ENCODE measurements around the gene HOXA13. TPM values are rescaled to one million over a fixed set of nuclear protein-coding genes. Genes with fewer than 3 reads are reported as not detected.

The HOXA13 gene
- total RNA-seq, 4 donors from 2014 or later, result not detected

DNA sequence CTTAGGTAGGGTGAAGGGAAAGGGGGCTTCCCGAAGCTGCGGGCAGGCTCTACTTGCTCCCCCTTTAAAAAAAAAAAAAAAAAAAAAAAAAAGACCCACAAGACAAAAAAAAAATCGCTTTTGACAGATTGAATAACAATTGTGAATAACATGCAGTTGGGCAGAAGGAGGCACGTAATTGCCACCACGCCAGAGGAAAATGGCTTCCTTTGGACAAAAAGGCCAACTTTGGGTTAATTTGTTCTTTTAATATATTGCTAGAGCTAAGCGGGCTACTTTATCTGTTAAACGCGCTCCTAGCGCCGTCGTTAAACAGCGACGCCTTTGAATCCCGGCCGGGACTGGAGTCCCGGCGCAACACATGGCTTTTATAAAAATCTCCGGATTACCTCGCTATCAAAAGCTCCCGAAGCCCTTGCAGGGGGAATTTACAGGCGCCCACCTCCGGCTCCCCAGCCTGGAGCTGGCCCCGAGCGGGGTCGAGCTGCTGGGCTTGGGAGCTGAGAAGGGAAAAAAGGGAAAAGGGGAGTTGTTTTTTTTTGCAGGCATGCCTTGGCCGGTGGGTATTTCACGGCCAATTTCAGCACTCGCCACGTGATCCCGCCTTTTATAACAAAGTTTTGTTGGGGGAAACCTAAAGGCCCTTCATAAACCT is 16.1 kb downstream of the HOXA13 start:
- H3K27me3 ChIP-seq, result peaks cover 4 to 61% of the 10 kb centered on the region in 2 donors
- peaks cover 5 to 40% (median 20%) of the 10 kb centered on the region in 4 donors for H3K4me1 ChIP-seq
- H3K27ac ChIP-seq, result no peak overlapping the region
- H3K36me3 ChIP-seq, result no peaks in the 10 kb centered on the region
- TF ChIP-seq POLR2A (IDR thresholded peaks at IDR 0.05), result no peak
- TF ChIP-seq, protein P1, sequence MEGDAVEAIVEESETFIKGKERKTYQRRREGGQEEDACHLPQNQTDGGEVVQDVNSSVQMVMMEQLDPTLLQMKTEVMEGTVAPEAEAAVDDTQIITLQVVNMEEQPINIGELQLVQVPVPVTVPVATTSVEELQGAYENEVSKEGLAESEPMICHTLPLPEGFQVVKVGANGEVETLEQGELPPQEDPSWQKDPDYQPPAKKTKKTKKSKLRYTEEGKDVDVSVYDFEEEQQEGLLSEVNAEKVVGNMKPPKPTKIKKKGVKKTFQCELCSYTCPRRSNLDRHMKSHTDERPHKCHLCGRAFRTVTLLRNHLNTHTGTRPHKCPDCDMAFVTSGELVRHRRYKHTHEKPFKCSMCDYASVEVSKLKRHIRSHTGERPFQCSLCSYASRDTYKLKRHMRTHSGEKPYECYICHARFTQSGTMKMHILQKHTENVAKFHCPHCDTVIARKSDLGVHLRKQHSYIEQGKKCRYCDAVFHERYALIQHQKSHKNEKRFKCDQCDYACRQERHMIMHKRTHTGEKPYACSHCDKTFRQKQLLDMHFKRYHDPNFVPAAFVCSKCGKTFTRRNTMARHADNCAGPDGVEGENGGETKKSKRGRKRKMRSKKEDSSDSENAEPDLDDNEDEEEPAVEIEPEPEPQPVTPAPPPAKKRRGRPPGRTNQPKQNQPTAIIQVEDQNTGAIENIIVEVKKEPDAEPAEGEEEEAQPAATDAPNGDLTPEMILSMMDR (IDR thresholded peaks at IDR 0.05), result no peak
- no peaks in the 10 kb centered on the region for H3K9me3 ChIP-seq
- peak in 2 of 3 donors; percentile 44 to 57 for DNase-seq
- H3K4me3 ChIP-seq, result peak overlapping the region; percentile 20 to 63 (median 46)

DNA sequence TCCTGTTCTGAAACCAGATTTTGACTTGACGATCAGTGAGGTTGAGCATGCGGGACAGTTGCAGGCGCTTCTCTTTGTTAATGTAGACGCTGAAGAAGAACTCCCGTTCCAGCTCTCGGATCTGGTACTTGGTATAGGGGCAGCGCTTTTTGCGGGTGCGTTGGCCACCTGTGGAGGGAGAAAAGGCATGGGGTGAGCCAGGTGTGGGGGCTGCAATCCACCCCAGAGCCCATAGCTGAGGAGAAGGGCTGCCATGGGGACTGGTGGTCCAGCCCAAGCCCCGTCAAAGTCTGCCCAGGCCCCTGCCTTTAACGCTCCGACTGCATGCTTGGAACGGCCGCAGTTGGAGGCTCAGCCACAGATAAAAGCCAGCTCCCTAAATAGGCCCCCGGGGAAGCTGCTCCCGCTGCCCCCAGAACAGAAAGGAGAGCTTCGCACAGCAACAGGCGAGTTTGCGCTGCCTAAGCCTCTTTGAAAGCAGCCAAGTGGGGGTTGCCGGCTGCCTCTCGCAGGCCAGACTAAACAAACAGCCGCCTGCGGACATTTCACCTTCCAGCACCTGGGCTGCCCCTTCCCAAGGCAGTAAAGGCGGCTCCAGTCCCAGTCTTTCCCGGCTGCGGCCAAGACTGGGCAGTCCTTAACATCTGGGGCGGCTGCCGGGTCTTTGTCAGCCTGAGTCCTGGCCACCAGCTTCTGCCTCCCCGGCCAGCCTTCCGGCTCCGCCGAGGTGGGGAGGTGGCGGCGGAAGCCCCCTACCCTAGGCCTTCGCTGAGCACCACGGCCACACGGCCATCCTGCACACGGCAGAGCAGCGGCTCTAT is 16.8 kb downstream of the HOXA13 start:
- H3K4me3 ChIP-seq, result peak overlapping the region in 1 of 4 donors; percentile 4
- DNase-seq, result peak in 2 of 3 donors; percentile 45 to 50

DNA sequence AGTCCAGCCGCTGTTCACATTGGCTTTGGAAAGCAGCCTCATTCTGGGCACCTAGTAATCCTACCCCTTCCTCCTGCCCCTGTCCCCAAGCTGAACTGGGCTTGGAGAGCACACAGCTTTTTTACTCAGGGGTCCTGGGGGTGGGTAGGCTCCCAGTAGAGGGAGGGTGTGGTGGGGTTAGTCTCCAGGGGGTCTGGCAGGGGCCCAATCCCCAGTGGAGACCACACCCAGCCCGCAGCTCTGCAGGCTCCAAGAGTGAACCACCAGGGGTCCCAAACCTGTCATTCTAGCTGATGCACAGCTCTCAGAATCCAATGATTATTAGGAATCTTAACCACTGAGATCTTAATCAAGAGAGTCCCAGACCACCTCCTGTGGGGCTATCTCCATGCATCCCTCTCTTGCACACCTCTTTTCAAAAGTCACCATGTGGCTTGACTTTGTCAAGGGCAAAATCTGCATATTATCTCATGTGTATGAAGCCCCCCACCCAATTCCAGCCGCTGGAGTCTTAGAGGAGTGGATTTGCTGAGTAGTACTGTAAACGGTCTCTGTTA is 17.5 kb downstream of the HOXA13 start:
- TF ChIP-seq, protein P1 (IDR thresholded peaks at IDR 0.05), result no peak
- TF ChIP-seq POLR2A (IDR thresholded peaks at IDR 0.05), result no peak
- DNase-seq, result peak in 1 of 3 donors; percentile 23

More for the DNA sequence above, 16.8 kb downstream of the HOXA13 start:
- Histone ChIP-seq H3K36me3 (no peaks in the 10 kb centered on the region), H3K27ac (no peak overlapping the region), H3K27me3 (peaks cover 4 to 56% of the 10 kb centered on the region in 2 donors), H3K4me1 (peaks cover 5 to 32% (median 14%) of the 10 kb centered on the region in 4 donors), H3K9me3 (no peaks in the 10 kb centered on the region)
- TF ChIP-seq, protein P1 (IDR thresholded peaks at IDR 0.05), result no peak
- no peak for TF ChIP-seq POLR2A (IDR thresholded peaks at IDR 0.05)

DNA sequence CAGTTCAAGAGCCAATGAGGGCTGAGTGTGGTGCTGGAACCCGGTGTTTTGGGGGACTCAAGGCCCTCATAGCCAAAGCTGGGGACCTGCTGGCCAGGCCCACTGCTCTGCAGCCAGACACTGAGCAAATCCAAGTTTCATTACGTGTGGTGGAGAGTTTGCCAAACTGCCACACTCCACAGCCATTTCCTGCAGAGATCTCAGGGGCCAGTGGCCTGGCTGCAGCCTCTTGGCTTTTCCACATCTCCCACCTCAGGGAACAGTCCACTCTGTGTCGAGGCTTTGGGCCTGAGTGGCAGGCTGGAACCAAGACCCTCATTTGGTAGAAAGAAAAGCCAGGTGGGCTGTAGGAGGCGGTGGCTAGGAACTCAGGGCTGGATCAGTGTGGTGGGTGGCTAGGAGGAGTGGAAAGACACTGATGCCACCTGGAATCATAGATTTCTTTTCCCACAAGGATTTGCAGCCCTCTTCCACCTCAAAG is 18.1 kb downstream of the HOXA13 start:
- peaks cover 4 to 46% of the 10 kb centered on the region in 2 donors for H3K27me3 ChIP-seq
- TF ChIP-seq, protein P1 (IDR thresholded peaks at IDR 0.05), result no peak
- no peak for TF ChIP-seq POLR2A (IDR thresholded peaks at IDR 0.05)
- peaks cover 5 to 29% (median 10%) of the 10 kb centered on the region in 4 donors for H3K4me1 ChIP-seq
- H3K36me3 ChIP-seq, result no peaks in the 10 kb centered on the region
- H3K9me3 ChIP-seq, result no peaks in the 10 kb centered on the region
- no peak overlapping the region for H3K27ac ChIP-seq
- no peak overlapping the region for H3K4me3 ChIP-seq
- peak in 1 of 3 donors; percentile 25 for DNase-seq

More for the DNA sequence above, 17.5 kb downstream of the HOXA13 start:
- Histone ChIP-seq H3K9me3 (no peaks in the 10 kb centered on the region), H3K4me3 (no peak overlapping the region), H3K27me3 (peaks cover 4 to 48% of the 10 kb centered on the region in 2 donors), H3K36me3 (no peaks in the 10 kb centered on the region), H3K27ac (no peak overlapping the region), H3K4me1 (peaks cover 5 to 29% (median 10%) of the 10 kb centered on the region in 4 donors)

Measured in Peyer's patch (tissue), 4 donors.